Activated CD8-positive, alpha-beta memory T cell treated with anti-CD3 and anti-CD28 coated beads, Interleukin-2, amount 50 U/mL, for 4 hours (primary cell): ENCODE data around the gene TMEM205.
"Not testable (repeated sequence)": the region's sequence is repeated elsewhere in the genome, so short reads cannot be mapped to it uniquely, and the experiment has no call there.

Source experiments
- DNase-seq: peaks from one replicate; pipeline ENCODE4 v3.0.0-alpha.2; 2020

Gene TMEM205

DNA sequence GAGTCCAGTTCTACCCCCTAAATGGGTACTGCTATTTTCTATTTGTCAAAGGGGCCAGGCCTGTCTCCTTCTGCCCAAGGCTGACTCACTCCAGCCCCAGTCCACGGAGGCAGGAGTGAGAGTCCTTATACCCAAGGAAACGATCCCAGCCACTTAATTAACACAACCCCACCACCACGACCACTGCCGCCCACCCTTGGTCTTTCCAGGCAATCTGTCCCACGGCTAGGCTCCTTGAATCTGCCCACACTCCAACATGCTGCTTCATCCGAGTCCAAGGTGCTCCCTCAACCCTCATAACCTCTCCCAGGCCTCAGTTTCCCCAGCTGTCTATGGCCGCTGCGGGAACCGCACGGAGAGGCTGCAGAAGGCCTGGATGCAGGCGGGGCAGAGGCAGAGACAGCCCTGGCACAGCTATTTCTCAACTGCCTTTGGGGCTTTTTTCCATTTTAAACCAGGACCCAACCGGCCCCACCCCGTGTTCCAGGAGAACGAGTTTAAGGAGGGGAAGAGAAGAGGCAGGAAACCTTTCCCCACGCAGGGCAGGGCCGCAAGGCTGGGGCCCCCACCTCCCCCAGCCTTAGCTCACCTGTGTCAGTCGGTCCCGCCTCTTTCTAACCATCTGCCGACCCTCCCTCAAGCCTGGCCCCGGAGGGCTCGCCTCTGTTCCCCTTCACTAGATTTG lies 7.4 kb downstream of the TMEM205 start:
- DNase-seq = no peak

DNA sequence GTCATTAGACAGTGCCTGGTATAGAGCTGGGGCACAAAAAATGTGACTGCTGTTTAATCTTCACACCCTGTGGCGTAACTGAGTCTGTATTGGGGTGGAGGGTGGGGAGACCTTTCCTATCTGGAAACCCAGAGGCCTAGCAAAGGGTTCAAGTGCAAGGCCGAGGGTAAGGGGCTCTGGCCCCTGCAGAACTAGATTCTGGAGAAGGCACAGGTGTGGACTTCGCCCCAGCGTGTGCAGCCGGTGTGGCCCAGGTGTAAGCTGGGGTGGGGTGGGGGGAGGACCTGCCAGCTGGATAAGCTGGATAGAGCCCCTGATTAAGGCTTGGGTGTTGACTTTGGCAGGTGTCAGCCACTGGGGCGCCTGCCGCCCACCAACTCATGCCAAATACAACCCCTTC lies 7.9 kb downstream of the TMEM205 start:
- no peak for DNase-seq

DNA sequence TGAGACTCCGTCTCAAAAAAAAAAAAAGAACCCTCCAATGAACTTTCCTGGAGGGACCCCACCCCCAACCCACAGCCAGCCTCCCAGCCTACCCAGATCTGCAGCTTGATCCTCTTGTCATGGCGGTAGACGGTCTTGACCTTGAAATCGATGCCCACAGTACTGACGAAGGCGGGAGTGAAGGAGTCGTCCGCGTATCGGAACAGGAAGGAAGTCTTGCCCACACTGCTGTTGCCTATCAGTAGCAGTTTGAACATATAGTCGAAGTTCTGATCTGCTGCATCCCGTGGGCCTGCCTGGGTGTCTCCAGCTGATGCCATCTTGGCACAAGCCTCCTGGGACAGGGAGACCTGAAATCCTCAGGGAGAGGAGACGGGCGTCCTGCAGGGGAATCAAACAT lies 9.0 kb downstream of the TMEM205 start:
- DNase-seq = no peak

DNA sequence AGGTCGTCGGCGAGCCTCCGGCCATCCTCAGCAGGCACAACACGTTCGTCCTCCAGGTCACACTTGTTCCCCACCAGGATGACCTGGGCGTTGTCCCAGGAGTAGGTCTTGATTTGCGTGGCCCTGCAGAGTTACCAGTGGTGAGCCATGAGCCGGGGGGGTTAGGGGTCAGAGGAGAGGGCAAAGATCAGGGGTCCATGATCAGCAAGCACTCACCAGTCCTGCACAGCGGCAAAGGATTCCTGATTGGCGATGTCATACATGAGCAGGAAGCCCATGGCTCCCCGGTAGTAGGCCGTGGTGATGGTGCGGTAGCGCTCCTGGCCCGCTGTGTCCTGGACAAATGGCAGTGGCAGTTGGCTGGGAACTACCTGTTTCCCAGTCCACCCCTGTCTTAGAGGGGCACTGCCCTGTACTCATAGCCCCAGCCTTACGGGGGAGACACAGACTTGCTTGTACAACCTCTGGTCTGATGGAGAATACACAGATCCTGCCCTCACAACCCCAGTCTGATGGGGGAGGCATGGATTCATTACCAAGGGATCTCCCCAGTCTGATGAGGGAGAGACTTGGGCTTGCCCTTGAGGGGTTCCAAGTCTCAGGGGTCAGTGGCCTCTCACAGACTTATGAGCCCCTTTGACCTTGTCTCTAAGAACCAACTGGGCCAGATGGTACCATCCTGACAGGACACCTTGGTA lies 10.5 kb downstream of the TMEM205 start:
- DNase-seq = no peak

DNA sequence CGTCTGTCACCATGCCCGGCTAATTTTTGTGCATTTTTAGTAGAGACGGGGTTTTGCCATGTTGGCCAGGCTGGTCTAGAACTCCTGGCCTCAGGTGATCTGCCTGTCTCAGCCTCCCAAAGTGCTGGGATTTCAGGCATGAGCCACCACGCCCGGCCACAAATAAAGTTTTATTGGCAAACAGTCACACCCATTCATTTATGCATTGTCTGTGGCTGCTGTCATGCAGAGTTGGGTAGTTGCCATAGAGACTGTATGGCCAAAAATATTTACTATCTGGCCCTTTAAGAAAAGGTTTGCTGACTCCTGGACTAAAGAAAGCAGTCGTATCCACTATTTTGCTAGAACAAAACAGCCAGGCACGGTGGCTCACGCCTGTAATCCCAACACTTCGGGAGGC lies 12.2 kb downstream of the TMEM205 start:
- DNase-seq = not testable (repeated sequence)

DNA sequence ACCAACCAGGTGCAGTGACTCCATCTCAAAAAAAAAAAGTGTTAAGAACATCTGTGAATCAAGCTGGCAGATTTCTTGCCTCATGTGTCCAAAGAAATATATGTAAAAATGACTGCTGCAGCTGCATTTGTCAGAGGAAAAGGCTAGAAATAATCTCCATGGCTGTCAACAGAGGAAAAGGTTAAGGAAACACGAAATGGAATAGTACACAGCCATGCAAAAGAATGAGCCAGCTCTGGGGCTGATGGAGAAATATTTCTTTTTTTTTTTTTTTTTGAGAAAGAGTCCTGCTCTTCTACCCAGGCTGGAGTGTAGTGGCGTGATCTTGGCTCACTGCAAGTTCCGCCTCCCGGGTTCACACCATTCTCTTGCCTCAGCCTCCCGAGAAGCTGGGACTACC lies 13.2 kb downstream of the TMEM205 start:
- DNase-seq = no peak

DNA sequence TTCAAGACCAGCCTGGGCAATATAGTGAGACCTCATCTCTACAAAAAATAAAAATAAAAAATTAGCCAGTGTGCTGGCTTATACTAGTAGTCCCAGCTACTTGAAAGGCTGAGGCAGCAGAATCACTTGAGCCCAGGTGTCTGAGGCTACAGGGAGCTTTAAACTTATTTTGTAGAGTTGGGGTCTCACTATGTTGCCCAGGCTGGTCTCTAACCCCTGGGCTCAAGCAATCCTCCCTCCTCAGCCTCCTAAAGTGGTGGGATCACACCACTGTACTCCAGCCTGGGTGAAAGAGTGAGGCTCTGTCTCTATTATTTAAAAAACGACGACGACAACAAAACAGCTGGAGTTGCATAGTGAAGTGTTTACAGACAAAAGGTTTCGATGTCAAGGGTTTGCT lies 14.6 kb downstream of the TMEM205 start:
- no peak for DNase-seq

DNA sequence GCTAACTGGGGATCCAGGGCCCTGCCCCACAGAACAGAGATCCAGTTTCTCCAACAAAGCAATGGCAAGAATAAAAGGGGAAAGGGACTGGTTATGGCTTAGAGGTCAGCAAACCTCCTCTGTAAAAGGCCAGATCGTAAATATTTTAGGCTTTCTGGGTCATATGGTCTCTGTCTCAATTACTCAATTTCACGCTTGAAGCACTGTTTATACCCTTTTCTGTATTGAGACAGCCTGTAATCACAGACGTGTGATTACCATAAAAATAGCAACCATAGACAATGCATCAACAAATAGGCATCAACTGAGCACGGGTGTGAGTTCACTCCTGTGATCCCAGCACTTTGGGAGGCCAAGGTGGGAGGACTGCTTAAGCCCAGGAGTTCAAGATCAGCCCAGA lies 15.9 kb downstream of the TMEM205 start:
- no peak for DNase-seq

DNA sequence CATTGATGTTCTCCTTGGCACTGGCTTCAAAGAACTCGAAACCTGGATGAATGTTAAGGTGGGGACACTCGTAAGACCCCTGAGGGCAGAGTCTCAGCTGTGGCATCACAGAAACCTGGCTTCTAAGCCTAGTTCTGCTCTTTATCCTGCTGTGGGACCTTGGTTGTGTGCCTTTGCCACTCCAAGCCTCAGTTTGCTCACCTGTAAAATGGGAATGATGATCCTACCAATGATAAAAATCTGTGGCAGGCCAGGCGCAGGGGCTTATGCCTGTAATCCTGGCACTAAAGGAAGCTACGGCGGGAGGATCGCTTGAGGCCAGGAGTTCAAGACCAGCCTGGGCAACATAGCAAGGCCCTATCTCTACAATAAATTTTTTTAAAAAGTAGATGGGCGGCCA lies 20.5 kb downstream of the TMEM205 start:
- no peak for DNase-seq

DNA sequence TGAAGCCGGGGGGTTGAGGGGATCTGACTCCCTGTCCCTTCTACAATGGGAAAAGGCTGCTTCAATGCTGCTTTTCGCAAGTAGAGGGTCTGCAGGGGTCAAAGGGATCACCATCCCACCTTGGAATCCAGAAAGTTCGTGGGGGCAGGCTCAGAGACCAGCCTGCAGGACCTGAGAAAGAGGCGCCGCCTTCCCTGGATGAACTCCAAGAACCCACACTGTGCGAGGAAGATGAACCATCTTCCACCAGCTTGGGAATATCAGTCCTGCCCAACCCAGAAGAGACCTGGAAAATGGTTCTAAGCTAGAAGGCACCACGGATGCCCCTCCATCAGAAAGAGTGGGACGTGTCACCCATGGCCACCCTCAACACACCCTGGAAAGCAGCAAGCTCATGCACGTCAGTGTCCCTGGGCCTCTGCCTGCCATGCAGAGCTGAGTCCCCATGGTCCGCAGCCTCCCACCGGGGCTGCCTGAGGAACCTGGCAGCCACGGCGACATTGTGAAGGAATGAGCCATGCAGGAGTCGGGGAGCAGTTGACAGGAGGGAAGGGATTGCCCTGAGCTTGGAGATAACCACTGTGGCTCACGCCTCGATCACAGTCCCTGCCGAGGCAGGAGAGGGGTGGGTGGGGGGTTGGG lies 21.2 kb downstream of the TMEM205 start:
- DNase-seq = no peak

DNA sequence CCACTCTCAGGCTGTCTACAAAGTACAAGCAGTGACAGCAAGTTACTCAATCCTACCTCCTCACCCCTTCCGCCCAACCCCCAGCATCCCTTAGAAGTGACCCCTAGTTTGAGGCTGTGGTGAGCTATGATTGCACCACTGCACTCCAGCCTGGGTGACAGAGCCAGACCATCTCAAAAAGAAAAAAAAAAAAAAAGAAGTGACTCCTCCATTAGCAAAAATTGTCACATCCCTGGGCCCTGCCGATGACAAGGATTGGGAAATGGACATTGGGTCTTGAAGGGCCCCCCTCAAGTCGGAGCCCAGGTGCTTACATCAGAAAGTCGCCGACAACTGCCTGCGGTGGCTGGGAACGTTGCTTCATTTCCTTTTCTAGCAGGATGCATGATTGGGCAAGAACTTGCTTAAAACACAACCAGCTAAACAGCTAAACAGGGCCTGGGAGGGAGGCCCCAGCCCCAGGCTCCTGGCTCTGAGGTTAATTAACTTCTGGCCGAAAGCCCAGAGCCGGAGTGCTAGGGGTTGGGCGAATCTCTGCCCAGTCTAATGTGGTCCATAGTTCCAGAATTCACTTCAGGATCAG lies 21.9 kb downstream of the TMEM205 start:
- DNase-seq = no peak

DNA sequence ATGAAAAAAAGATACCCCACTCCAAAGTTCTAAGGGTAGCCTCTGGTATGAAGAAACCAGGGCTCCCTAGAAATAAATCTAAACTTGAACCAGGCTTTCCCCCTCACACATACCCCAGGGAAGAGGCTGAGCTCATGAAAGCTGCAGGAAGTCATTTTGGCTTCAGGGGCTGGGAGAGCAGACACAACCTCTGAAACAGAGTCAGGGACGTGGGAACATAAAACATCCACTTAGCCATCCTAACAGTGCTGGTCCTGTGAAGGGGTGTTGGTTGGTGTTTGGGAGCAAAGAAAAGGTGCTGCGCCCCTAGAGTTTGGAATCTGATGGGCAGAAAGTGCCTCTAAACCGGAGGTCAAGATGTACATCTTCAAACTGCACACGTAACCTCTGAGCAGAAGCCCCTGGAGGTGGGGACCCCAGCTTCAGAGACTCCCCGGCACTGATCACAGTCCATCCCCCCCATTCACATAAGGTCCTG lies 22.4 kb downstream of the TMEM205 start:
- no peak for DNase-seq

DNA sequence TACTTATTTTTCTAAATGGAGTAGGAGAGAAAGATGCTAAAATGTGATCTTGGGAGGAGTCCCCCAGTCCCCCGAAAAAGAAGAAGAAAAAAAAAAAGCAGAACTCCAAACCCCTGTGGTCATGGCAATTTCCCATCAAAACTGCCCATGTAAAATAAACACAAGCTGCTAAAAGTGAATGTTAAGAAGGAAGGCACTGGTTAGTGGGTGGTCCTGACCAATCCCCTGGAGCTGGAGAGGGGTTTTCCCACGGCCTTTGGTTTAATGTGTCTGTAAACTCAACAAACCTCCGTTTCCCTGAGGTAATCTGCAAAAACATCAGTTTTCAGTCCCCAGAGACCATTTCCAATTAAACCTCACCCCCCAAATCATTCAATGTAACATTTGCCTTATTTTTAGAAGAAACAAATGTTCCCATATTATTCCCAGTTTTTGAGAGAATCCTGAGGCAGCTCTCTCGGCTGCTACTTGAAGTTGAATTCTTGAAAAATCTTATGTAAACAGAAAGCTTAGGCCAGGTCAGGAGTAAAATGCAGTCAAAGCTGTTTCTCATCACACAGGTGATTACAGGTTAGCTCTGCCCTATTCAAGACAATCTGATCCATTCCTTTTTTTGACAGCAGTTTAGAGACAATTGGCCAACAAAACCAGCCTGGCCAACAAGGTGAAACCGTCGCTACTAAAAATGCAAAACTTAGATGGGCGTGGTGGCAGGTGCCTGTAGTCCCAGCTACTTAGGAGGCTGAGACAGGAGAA lies 23.6 kb downstream of the TMEM205 start:
- no peak for DNase-seq

DNA sequence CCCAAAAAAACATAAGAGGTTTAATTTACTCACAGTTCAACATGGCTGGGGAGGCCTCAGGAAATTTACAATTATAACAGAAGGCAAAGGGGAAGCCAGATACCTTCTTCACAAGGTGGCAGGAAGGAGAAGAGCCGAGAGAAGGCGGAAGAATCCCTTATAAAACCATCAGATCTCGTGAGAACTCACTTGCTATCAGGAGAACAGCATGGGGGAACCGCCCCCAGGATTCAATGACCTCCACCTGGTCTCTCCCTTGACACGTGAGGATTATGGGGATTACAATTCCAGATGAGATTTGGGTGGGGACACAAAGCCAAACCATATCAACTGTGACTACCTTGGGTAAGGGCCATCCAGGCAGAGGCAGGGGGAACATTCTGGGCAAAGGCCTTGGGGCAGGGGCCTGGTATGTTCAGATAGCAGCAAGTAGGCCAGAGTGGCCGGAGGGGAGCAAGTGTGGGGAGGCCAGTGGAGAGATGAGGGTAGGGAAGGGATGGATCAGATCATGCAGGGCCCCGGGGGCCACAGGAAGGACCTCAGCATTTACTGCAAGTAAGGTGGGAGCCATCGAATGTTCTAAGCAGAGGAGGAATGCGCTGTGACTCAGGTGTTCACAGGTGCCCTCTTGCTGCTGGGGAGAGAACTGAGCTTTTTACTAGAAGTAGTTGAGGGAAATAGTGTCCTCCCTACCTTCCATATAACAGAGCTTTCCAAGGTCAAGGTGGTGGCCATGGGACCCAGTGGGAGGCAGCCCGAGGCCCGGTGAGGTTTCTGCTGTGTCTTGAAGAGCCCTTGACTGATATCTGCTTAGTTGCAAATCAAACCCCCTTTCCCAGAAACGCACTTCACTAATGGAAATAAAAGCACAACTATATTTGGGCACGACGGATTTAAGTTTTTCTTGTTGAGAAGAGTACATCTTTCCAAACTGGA lies 24.6 kb downstream of the TMEM205 start:
- DNase-seq = no peak

DNA sequence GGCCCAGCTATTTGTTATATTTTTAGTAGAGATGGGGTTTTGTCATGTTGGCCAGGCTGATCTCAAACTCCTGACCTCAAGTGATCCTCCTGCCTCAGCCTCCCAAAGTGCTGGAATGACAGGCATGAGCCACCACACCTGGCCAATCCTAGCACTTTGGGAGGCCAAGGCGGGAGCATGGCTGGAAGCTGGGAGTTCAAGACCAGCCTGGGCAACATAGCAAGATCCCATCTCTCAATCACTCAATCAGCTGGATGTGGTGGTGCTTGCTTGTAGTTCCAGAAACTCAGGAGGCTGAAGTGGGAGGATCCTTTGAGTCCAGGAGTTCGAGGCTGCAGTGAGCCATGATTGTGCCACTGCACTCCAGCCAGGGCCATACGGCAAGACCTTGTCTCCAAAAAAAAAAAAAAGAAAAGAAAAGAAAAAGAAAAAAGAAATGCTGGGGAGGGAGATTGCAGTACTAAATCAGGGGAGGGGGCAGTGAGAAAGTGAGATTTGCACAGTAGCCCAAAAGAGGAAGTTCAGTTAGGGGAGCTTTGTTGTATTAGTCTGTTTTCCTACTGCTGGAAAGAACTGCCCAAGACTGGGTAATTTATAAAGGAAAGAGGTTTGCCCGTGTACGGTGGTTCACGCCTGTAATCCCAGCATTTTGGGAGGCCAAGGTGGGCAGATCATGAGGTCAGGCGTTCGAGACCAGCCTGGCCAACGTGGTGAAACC lies 25.6 kb downstream of the TMEM205 start:
- DNase-seq = not testable (repeated sequence)

DNA sequence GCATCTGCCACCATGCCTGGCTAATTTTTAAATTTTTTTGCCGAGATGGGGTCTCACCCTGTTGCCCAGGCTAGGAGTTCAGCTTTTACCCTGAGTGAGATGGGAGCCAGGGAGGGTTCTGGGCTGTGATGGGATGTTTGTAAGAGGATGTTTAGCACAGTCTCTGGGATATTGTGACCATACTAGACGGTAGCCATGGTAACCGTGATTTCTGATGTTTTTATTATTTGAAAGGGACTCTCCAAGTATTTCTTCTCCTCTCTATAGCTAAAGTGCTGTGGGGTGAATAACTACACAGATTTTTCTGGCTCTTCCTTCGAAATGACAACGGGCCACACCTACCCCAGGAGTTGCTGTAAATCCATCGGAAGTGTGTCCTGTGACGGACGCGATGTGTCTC lies 39.7 kb downstream of the TMEM205 start:
- DNase-seq = no peak

DNA sequence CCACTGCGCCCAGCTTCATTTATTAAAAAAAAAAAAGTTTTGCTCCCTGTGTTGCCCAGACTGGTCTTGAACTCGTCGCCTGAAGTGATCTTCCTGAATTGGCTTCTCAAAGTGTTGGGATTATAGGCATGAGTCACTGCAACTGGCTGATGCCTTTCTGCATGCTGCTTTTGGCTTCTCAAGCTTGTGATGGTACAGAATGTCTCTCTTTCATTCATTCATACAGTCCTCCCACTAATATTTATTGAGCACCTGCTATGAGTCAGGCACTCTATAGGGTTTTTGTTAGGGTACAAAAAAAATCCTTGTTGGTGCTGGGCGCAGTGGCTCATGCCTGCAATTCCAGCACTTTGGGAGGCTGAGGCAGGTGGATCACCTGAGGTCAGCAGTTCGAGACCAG lies 41.1 kb downstream of the TMEM205 start:
- no peak for DNase-seq

DNA sequence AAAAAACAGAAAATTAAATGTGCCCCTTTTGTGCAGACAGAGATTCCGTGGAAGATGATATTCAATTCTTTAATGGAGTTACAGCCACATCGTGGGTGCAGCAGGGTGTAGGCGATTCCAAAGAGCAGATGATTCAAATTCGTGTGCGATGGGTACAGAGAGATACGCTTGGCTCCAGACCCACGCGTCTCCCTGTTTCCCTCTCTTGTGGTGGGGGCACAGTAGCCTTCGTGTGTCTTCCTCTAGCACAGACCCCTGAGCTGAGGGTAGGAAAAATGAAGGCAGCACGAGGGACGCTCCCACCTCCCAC lies 45.3 kb downstream of the TMEM205 start:
- no peak for DNase-seq

DNA sequence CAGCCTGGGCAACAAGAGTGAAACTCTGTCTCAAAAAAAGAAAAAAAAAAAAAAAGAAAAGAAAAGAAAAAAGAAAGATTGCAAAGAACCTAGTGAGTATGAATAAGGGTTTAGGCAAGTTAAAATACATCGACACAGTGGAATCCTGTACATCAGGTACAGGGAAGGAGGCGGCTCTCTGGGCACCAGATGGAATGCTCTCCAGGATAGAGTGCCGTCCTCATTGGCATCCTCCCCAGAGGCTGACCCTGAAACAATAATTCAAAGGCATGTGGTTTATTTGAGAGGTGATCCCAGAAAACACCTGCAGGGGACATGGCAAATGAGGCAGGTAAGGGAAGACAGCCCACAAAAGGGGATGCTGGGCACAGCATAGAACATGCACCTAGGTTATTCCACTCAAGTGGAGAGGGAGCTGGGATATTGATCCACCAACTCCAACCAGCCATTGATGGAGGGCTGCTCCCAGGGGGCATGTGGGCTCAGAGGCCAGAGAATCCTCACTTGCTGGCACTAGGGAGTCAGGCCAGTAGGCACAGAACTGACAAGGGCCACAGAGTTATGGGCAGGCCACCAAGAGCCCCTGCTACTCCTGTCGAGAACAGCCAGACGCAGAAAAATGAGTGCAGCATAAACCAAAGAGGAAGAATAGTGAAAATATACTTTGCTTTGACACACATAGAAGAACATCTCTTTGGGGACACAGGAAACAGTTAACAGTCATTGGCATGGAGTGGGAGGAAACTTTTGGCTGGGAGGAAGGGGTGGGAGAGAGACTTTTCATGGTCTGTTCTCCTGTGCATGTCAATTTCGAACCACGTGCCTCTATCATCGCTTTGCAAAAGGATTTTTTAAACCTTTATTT lies 45.9 kb downstream of the TMEM205 start:
- no peak for DNase-seq

DNA sequence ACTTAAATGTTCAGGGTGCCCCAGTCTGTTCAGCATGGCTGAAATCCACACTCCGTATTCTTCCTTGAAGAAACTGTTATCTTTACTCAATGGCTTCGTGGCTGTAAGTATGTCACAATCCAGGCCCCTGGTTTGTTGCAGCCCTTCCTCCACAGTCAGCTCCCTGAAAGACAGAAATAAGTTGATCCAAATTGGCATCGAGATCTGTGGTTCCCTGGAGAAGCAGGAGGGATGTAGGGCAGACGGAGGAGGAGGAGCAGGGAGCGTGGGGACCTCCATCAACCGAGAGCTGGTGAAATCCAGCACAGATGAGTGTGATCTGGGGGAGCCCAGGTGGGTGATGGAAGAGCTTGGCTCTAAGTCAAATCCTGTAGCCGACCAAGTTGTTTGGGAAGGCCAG lies 49.8 kb downstream of the TMEM205 start:
- DNase-seq = no peak
